Endothelial cell of umbilical vein (primary cell): ENCODE measurements around the gene RBM4B.

ENCODE experiments used
- EZH2 ChIP-seq: IDR thresholded peaks from 2 replicates; pipeline ENCODE4 v1.6.1; 2012; ENCODE audit warnings: borderline replicate concordance, low read depth, mild to moderate bottlenecking, moderate library complexity, low read length, inconsistent platforms; ENCODE audit not compliant: severe bottlenecking
- POLR2A ChIP-seq: IDR thresholded peaks from 2 replicates; pipeline ENCODE4 v1.6.1; 2012; ENCODE audit warnings: low read depth, mild to moderate bottlenecking, control low read depth, low read length

DNA sequence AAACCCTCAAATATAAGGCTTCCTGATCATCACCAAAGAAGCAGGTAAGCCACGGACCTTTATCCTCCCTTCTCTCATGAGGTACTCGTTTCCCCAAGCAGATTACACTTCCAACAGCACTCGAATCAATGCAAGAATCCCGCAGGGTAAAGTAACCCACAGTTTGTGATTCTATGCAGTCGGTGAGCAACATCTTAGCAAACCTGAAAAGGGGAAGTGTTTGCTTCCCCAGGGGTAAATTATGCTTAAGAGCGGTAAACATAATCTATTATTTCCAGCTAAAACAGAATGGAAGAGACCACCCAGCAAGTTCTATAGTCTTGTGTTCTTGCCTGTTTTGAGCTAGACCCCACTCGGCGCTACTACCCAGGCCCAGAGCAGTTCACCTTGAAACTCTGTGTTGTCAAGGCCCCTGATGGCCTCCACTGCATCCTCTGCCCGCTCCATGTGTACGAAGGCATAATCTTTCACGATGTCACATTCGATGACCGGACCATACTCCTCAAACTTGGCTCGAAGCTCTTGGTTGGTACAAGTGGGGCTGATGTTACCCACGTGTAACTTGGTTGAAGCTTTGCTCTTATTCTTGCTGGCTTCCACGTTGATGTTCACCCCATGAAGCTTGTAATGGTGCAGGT is 1.3 kb downstream of the RBM4B start:
- no peak for TF ChIP-seq POLR2A
- TF ChIP-seq EZH2, result no peak
